HG03103 (cell line): ENCODE data around the gene CD52.
"Not testable (repeated sequence)": the region's sequence is repeated elsewhere in the genome, so short reads cannot be mapped to it uniquely, and the experiment has no call there.

ENCODE experiments used
- ATAC-seq: cut with Tn5 transposase; IDR thresholded peaks from one replicate; pipeline ENCODE4 v1.9.1; 2021; ENCODE audit warnings: low read depth; ENCODE audit not compliant: unreplicated experiment

Gene CD52

DNA sequence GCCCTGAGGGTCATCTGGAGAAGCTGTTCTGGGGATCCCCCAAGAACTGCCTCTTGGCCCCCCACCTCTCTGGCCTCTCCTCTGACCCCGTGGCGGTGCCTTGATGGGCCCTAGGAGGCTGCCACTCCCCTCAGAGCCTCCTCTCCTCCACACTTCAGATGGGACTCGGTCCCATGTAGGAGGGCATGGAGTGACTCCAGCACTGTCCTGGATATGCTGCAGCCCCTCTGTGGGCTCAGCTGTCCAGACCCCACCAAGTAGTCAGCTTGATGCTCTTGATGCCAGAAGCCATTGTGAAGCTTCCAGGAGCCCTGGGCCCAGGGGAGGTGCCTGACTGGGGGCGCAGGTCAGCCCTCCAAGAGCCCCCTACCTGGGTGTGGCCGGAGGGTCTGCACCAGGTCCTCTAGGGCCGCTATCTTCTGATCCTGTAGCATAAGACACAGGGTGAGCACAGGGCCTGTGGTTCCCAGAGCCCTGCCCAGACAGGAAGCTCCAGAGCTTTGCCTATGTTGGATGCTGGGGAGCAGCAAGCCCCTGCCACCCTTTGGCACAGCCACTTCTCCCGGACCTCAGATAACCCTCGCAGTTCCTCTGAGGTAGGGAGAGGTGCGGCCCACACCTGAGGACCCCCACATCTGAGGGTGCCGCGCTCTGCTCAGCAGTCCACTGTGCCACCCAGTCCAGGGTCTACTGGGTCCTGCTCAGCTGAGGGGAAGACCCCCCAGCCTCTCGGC is 20.5 kb upstream of the CD52 start:
- no peak for ATAC-seq

GRCh38 chr1:26297791-26298124 is 20.0 kb upstream of the CD52 start:
- ATAC-seq: no peak

- ATAC-seq: no peak
Observed at GRCh38 chr1:26300578-26301275, 17.0 kb upstream of the CD52 start.

DNA sequence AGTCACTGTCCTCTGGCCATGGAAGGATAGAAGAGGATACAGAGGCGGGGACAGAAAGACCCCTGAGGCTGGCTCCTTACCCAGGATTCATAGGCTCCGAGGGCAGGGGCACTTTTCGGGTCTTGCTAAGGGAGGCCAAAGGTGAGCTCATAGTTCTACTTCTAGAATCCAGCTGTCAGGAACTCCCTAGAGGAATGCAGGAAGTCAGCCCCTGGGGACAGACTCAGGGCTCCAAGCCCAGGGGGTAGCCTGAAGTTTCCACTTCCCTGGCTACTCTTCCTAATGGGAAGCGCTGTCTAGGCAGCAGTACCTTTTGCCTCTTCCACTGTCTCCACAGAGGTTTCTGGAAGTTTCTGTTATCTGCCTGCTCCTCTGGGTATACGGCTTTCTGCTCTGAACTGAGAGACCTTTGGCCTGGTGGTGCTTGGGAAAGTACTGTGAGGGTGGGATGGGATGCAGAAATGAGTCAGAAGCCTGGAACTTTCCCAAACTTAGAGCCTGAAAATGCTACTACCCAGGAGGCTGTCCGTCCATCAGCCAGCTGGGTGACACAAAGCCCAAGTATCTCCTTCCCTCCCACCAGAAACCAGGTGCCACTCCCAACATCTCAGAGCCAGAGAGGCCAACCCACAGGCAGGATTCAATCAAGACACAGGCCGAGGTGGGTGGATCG is 14.9 kb upstream of the CD52 start:
- no peak for ATAC-seq

- no peak for ATAC-seq
Observed at GRCh38 chr1:26305667-26306289, 12.0 kb upstream of the CD52 start.

DNA sequence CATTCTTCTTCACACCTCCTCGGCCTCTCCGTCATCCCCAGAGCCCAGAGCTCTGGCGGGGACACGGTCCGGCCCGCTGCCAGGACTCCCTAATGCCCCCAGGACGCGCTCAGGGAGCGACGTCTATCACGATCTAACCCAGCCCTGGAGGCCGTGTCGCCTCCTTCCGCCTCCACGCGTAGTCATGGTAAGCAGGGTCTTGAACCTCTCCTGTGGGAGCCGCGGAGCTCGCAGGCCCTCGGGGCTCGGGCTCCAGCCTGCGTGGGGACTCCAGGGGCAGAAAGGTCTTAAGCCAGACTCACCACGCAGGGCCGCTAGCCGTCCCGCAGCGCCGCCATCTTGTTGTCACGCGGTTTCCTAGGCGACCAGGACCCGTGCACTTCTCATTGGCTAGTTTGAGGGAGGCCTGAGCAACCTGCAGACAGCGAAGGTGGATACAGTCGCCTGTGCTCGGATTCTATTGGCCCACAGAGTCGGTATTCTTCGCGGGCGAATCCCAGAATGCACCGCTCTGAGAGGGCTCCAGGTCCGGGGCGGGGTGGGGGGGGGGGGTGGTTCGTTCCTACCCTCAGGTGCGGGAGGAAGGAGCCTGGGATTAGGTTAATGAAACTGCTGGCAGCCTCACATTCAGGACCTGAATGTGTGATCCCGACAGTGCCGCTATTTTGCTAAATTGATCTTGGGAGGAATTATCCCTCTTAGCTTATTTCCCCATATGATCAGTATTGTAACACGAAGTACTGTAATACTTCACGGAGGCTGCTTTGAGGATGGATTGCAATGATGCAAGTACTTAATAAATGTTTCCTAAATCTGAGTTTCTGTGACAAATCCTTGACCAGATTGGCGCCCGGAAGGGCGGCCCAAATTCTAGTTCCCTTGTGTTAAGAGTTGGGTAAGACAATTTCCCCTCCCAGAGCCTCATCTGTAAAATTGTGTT is 11.2 kb upstream of the CD52 start, which contains the start of gene UBXN11:
UBXN11 (minus strand) TSS at position 347 of the 940 bp plus-strand sequence. CDS start 3,753 bp downstream, outside the sequence.
- peak; percentile 96 for ATAC-seq

DNA sequence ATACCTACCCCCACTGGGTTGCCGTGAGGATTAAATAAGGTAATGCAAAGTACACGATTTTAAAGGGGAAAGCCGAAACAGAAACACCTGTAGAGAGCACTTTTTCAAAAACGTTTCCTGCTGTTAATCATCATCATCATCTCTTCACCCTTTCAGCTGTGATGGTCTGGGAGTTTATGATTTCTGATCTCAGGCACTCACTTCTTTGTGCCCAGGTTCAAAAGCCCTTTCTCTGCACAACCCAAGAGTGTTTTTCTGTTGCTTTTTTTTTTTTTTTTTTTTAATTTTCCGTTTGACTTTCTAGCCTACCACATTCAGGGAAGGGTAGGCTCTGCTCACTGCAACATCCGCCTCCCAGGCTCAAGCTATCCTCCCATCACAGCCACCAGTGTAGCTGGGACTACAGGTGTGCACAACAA is 10.4 kb upstream of the CD52 start:
- ATAC-seq: no peak

DNA sequence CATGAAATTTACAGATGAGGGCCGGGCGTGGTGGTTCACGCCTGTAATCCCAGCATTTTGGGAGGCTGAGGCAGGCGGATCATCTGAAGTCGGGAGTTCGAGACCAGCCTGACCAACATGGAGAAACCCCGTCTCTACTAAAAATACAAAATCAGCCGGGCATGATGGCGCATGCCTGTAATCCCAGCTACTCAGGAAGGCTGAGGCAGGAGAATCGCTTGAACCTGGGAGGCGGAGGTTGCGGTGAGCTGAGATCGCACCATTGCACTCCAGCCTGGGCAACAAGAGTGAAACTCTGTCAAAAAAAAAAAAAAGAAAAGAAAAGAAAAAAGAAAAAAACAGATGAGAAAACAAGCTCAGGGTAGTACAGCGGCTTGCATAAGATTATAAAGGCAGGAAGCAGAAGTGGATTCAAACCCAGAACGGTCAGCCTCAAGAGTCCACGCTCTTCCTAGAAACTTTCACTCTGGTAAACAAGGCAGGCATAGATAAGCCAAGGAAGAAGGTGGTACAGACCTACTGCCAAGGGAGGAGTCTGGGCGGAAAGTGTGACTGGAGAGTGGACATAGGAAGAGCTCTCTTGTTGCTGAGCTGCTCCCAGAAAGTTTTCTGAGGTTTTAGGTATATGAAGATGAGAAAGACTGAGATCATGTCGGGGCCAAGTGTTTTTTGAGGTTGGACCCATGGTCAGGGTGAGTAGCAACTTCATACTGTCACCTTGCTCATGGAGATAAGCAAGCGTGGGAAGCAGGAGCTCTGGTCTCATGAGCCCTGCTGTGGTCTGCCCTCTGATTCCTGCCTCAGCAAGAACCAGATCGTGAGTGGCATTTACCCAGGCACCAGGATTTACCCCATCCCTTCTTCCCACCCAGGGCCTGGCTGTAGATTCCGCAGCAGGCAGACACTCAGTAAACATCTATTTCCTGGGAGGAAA is 9.5 kb upstream of the CD52 start:
- not testable (repeated sequence) for ATAC-seq

DNA sequence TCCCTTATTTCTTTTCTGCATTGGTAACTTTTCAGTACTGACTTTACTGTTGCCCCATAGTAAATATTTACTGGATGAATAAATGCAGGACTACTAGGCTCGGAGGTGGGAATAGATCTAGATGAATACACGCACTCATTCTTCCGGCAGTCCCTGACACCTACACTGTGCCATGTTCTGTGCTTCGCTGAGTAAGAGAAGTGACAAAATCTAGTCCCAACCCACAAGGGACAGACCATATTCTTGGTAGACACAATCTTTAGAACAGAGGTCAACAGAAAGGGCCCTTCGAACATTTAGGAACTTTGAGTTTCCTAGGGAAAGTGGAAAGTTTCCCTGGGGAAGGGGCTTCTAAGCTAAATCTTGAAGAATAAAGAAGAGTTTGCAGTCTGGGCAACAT is 3.3 kb upstream of the CD52 start:
- ATAC-seq: no peak

DNA sequence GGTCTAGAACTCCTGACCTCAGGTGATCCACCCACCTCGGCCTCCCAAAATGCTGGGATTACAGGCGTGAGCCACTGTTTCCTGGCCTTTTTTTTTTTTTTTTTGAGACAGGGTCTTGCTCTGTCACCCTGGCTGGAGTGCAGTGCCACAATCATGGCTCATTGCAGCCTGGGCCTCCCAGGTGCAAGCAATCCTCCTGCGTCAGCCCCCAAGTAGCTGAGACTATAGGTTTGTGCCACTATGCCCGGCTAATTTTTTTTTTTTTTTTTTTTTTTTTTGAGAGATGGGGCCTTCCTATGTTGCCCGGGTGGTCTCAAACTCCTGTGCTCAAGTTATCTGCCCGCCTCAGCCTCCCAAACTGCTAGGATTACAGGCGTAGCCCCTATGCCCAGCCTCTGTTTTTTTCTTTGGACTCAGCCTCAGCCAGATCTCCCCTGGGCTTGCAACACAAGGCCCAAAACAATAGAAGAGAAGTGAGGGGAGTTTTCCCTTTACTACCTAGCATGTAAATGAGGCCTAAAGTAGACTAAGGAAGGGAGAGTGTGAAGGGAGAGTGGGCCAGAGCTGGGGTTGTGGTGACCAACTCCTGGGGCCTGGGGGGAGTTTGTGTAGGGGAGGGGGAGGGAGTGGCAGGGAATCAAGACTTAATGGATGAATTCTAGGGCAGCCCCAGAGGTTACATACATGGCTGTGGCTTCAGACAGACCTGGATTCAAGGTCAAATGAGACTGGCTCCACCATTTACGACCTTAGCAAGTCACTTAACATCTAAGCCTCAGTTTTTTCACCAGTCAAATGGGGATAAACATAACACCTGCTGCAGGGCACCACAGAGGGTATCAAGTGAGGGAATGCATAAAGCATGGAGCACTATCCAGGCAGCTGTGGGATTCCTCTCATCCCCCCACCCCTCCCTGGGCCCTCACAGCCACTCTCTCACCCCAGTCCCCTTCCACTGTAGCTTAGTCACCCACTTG is 1.6 kb upstream of the CD52 start:
- ATAC-seq: no peak

DNA sequence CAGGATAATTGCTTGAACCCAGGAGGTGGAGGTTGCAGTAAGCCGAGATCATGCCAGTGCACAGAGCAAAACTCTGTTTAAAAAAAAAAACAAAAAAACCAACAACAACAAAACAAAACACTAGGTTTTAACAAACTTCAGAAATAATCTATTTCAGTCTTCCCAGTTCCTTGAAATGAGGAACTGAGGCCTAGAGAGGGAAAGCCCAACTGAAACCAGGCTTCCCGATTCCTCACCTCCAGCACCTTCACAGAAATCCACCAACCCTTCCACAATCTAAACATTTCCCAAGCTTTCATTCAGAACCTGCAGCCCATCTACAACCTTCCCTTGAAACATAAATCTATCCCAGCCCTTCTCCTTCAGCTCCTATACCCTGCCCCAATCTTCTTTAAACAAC is 612 bp upstream of the CD52 start:
- no peak for ATAC-seq

GRCh38 chr1:26318338-26319064 is 743 bp downstream of the CD52 start:
- ATAC-seq: no peak

DNA sequence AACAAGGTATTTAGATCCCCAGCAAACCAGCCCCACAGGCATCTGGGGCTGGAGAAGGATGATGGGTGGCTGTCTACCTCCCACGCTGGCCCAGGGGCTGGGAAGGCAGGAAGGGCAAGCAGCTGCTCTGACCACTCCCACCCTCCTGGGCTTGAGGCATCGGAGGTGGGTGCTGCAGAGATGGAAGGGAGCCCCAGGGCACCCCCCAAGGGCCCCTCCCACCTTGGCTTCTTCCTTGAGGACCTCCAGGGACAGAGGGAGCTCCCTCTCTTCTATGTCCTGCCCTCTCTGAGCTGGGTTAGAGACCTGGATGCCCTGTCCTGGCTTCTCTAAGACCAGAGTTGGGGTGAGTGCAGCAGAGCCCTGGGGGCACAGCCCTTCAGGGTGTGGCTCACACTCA is 3.1 kb downstream of the CD52 start:
- ATAC-seq: no peak

DNA sequence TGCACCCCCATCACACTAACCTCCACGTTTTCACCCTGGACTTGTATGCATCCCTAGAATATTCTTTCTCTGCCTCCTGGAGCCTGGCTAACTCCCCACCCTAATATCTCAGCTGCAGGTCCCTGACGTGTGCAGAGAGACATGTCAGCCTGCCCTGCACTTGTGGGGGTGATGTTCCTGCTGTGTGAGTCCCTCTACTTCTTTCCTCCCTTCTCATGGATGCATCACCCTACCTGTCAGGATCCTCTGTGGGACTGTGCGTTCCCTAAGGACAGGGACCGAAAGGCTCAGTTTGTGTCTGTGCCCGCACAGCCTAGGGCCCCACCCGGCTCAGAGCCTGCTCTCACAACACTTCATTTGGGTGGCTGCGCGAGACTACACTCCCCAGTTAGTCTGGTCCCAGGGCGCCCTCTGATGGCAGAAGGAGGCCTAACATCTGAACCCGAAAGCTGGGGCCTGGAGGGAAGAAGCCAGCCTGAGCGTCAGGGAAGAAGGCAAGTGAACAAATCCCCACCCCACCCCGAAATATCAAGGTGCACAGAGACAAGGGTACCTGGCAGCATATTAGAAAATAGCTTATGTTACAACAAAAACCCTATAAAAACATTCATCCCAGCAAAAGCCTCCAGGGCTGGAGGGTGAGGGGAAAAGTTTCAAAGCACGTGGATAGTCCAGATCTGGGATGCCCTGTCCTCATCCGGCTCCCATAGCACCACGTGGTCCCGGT is 3.7 kb downstream of the CD52 start:
- ATAC-seq: no peak

GRCh38 chr1:26322042-26322331 is 4.2 kb downstream of the CD52 start:
- ATAC-seq: no peak

GRCh38 chr1:26323382-26323781 is 5.6 kb downstream of the CD52 start:
- ATAC-seq: no peak

DNA sequence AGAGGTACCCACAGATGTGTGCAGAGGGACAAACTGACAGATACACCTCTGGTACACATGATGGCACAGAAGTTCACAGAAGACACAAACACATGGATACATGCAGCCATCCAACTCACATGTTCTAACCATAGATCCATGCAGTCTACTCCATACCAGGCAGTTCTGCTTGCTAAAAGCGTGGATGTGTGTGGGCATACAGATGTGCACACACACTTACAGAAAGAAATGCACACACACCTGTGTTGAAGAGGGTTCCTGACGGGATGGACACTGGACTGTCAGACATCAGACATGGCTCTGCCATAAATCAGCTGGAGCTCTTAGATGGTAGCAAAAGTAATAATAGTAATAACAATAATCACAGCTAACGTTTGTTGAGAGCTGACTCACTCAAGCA is 6.8 kb downstream of the CD52 start:
- ATAC-seq: no peak
